Liver (tissue), 3 donors: ENCODE data around the gene GRB7.

Experiments used
- FOXA1 ChIP-seq: IDR thresholded peaks from 2 replicates; pipeline ENCODE4 v1.6.1; 2016; ENCODE audit warnings: antibody characterized with exemption
- FOXA2 ChIP-seq: IDR thresholded peaks from 2 replicates; pipeline ENCODE4 v1.6.1; 2016; ENCODE audit warnings: antibody characterized with exemption
- GABPA ChIP-seq, 2 donors: IDR thresholded peaks in 1 of 2; conservative IDR thresholded peaks in 1 of 2; 2 replicates each; pipeline ENCODE4 v1.6.1; 2016; ENCODE audit warnings: antibody characterized with exemption in 2 of 2, mild to moderate bottlenecking in 1 of 2, moderate library complexity in 1 of 2
- JUND ChIP-seq, 2 donors: IDR thresholded peaks; 2 replicates each; pipeline ENCODE4 v1.6.1; 2016; ENCODE audit warnings: antibody characterized with exemption in 2 of 2
- RAD21 ChIP-seq, 2 donors: IDR thresholded peaks; 2 replicates each; pipeline ENCODE4 v1.6.1; 2016; ENCODE audit warnings: antibody characterized with exemption in 2 of 2, mild to moderate bottlenecking in 2 of 2
- RXRA ChIP-seq, 2 donors: IDR thresholded peaks; 2 replicates each; pipeline ENCODE4 v1.6.1; 2017 to 2018; ENCODE audit warnings: antibody characterized with exemption in 2 of 2, mild to moderate bottlenecking in 1 of 2
- TAF1 ChIP-seq: conservative IDR thresholded peaks from 2 replicates; pipeline ENCODE4 v1.6.1; 2016; ENCODE audit warnings: antibody characterized with exemption, mild to moderate bottlenecking
- YY1 ChIP-seq: IDR thresholded peaks from 2 replicates; pipeline ENCODE4 v1.6.1; 2016; ENCODE audit warnings: antibody characterized with exemption, mild to moderate bottlenecking
- TF ChIP-seq, protein P1 (sequence below): fragments of 150-350 bp; IDR thresholded peaks from 2 replicates; pipeline ENCODE4 v1.5.1; 2017; ENCODE audit warnings: improper control_type of control experiment, low read depth, low read length; ENCODE audit not compliant: missing input control
- TF ChIP-seq, protein P2 (sequence below): IDR thresholded peaks from 2 replicates; pipeline ENCODE4 v1.6.1; 2016; ENCODE audit warnings: antibody characterized with exemption
- TF ChIP-seq, protein P3 (sequence below): IDR thresholded peaks from 2 replicates; pipeline ENCODE4 v1.6.1; 2016; ENCODE audit warnings: antibody characterized with exemption
- TF ChIP-seq, protein P4 (sequence below): IDR thresholded peaks from 2 replicates; pipeline ENCODE4 v1.6.1; 2016; ENCODE audit warnings: antibody characterized with exemption
- TF ChIP-seq, protein P5 (sequence below): IDR thresholded peaks from 2 replicates; pipeline ENCODE4 v1.6.1; 2016; ENCODE audit warnings: antibody characterized with exemption, mild to moderate bottlenecking
- donor health status: healthy.
- donor health status: healthy.

DNA sequence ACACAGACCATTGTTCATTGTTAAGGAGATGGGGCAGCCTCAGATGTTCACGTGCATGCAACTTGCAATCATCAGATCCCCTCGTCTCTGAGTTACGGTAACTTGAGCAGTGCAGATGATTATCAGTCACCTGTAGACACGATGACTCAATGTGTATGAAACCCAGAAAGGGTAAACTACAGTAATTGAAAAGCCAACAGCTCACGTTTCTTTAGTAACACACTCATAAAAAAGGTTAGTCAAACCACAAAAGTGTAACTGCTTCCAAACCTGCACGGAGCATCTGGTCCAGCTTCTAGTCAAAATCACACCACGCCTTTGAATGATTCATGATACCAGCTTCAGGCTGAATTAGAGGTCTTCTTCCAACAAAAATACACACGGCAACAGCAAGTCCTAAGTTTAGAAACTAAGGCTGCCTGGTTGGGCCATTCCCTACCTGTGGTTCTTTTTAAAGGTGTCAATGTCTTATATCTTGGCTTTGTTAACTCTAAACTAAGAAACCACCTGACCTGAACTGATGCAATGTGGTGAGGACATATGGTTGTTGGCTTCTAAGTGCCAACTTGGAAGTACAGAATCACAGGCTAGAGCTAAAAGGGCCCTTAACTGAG is 32.3 kb downstream of the GRB7 start:
- TF ChIP-seq YY1, result no peak
- TF ChIP-seq, protein P1, sequence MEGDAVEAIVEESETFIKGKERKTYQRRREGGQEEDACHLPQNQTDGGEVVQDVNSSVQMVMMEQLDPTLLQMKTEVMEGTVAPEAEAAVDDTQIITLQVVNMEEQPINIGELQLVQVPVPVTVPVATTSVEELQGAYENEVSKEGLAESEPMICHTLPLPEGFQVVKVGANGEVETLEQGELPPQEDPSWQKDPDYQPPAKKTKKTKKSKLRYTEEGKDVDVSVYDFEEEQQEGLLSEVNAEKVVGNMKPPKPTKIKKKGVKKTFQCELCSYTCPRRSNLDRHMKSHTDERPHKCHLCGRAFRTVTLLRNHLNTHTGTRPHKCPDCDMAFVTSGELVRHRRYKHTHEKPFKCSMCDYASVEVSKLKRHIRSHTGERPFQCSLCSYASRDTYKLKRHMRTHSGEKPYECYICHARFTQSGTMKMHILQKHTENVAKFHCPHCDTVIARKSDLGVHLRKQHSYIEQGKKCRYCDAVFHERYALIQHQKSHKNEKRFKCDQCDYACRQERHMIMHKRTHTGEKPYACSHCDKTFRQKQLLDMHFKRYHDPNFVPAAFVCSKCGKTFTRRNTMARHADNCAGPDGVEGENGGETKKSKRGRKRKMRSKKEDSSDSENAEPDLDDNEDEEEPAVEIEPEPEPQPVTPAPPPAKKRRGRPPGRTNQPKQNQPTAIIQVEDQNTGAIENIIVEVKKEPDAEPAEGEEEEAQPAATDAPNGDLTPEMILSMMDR, result no peak
- no peak for TF ChIP-seq GABPA (IDR thresholded peaks at IDR 0.05 in 1 of 2, conservative IDR thresholded peaks at IDR 0.05 in 1 of 2)
- TF ChIP-seq, protein P2, sequence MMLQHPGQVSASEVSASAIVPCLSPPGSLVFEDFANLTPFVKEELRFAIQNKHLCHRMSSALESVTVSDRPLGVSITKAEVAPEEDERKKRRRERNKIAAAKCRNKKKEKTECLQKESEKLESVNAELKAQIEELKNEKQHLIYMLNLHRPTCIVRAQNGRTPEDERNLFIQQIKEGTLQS, result no peak
- TF ChIP-seq TAF1, result no peak
- TF ChIP-seq RAD21 (IDR thresholded peaks at IDR 0.05), result no peak
- TF ChIP-seq, protein P3, sequence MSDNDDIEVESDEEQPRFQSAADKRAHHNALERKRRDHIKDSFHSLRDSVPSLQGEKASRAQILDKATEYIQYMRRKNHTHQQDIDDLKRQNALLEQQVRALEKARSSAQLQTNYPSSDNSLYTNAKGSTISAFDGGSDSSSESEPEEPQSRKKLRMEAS, result no peak
- no peak for TF ChIP-seq FOXA1
- TF ChIP-seq RXRA (IDR thresholded peaks at IDR 0.05), result no peak
- TF ChIP-seq, protein P4, sequence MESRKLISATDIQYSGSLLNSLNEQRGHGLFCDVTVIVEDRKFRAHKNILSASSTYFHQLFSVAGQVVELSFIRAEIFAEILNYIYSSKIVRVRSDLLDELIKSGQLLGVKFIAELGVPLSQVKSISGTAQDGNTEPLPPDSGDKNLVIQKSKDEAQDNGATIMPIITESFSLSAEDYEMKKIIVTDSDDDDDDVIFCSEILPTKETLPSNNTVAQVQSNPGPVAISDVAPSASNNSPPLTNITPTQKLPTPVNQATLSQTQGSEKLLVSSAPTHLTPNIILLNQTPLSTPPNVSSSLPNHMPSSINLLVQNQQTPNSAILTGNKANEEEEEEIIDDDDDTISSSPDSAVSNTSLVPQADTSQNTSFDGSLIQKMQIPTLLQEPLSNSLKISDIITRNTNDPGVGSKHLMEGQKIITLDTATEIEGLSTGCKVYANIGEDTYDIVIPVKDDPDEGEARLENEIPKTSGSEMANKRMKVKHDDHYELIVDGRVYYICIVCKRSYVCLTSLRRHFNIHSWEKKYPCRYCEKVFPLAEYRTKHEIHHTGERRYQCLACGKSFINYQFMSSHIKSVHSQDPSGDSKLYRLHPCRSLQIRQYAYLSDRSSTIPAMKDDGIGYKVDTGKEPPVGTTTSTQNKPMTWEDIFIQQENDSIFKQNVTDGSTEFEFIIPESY, result no peak
- no peak for TF ChIP-seq JUND (IDR thresholded peaks at IDR 0.05)
- no peak for TF ChIP-seq FOXA2
- TF ChIP-seq, protein P5, sequence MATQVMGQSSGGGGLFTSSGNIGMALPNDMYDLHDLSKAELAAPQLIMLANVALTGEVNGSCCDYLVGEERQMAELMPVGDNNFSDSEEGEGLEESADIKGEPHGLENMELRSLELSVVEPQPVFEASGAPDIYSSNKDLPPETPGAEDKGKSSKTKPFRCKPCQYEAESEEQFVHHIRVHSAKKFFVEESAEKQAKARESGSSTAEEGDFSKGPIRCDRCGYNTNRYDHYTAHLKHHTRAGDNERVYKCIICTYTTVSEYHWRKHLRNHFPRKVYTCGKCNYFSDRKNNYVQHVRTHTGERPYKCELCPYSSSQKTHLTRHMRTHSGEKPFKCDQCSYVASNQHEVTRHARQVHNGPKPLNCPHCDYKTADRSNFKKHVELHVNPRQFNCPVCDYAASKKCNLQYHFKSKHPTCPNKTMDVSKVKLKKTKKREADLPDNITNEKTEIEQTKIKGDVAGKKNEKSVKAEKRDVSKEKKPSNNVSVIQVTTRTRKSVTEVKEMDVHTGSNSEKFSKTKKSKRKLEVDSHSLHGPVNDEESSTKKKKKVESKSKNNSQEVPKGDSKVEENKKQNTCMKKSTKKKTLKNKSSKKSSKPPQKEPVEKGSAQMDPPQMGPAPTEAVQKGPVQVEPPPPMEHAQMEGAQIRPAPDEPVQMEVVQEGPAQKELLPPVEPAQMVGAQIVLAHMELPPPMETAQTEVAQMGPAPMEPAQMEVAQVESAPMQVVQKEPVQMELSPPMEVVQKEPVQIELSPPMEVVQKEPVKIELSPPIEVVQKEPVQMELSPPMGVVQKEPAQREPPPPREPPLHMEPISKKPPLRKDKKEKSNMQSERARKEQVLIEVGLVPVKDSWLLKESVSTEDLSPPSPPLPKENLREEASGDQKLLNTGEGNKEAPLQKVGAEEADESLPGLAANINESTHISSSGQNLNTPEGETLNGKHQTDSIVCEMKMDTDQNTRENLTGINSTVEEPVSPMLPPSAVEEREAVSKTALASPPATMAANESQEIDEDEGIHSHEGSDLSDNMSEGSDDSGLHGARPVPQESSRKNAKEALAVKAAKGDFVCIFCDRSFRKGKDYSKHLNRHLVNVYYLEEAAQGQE, result no peak
